Measurements from ENCODE around the gene PGM1. TPM values are rescaled to one million over a fixed set of nuclear protein-coding genes. Genes with fewer than 3 reads are reported as not detected.

PGM1 gene
- total RNA-seq, 1 experiment from 2014 or later, result 54.6 TPM

GRCh38 chr1:63705078-63705477 lies 111.9 kb downstream of the PGM1 start:
- Histone ChIP-seq H3K79me2 (ENCODE audit: insufficient read depth, low read length) (no peaks in the 10 kb centered on the region), H2AFZ (ENCODE audit: low read depth, low read length, poor library complexity, severe bottlenecking) (no peak overlapping the region), H3K9me3 (ENCODE audit: control insufficient read depth in 1 of 2, insufficient read depth in 1 of 2, low read depth in 1 of 2, low read length in 2 of 2) (no peaks in the 10 kb centered on the region), H3K36me3 (ENCODE audit: control insufficient read depth in 1 of 2, insufficient read depth in 2 of 2, low read length in 2 of 2) (no peaks in the 10 kb centered on the region), H3K9me2 (ENCODE audit: insufficient read depth) (no peaks in the 10 kb centered on the region), H3K4me1 (ENCODE audit: control insufficient read depth in 1 of 2, insufficient read depth in 2 of 2, low read length in 2 of 2) (peaks cover 0 to 6% of the 10 kb centered on the region in 2 experiments; a peak in 1 of 4 replicates), H4K20me1 (ENCODE audit: insufficient read depth) (no peaks in the 10 kb centered on the region), H3K27me3 (ENCODE audit: insufficient read depth, low read length) (peaks cover 6% of the 10 kb centered on the region; the same call in 1 of the 2 replicates), H3K4me3 (replicated peaks in 1 of 2; ENCODE audit: low read depth in 1 of 2, low read length in 2 of 2) (no peak overlapping the region), H3K27ac (ENCODE audit: low read depth, low read length) (no peak overlapping the region), H3K4me2 (ENCODE audit: low read length) (no peak overlapping the region), H3K9ac (ENCODE audit: low read length) (no peak overlapping the region)
- ATAC-seq, result no peak
- CTCF ChIA-PET, result no interaction called here
- RAD21 ChIA-PET (ENCODE audit: low non-redundant PET in 1 of 2, low total read pairs in 2 of 2, uncharacterized antibody in 2 of 2, unreplicated experiment in 2 of 2), result no interaction called here
- BruUV-seq (replicated peaks), result no TSS peak
- TF ChIP-seq POLR2AphosphoS5 (IDR thresholded peaks at IDR 0.05; ENCODE audit: low read depth, low read length), result no peak
- no peak for TF ChIP-seq ZNF274 (IDR thresholded peaks at IDR 0.05; ENCODE audit: low read depth, low read length)
- no peak for TF ChIP-seq ATF3 (IDR thresholded peaks at IDR 0.05)
- TF ChIP-seq SIN3A (IDR thresholded peaks at IDR 0.05; ENCODE audit: low read depth), result no peak
- TF ChIP-seq CBX3 (IDR thresholded peaks at IDR 0.05; ENCODE audit: low read depth), result no peak
- TF ChIP-seq FOSL1 (IDR thresholded peaks at IDR 0.05; ENCODE audit: low read depth), result no peak
- TF ChIP-seq CEBPB (IDR thresholded peaks at IDR 0.05; ENCODE audit: low read depth), result no peak
- TF ChIP-seq, protein P1, sequence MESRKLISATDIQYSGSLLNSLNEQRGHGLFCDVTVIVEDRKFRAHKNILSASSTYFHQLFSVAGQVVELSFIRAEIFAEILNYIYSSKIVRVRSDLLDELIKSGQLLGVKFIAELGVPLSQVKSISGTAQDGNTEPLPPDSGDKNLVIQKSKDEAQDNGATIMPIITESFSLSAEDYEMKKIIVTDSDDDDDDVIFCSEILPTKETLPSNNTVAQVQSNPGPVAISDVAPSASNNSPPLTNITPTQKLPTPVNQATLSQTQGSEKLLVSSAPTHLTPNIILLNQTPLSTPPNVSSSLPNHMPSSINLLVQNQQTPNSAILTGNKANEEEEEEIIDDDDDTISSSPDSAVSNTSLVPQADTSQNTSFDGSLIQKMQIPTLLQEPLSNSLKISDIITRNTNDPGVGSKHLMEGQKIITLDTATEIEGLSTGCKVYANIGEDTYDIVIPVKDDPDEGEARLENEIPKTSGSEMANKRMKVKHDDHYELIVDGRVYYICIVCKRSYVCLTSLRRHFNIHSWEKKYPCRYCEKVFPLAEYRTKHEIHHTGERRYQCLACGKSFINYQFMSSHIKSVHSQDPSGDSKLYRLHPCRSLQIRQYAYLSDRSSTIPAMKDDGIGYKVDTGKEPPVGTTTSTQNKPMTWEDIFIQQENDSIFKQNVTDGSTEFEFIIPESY (IDR thresholded peaks at IDR 0.05; ENCODE audit: extremely low read depth, insufficient replicate concordance, low read length), result no peak
- no peak for TF ChIP-seq RAD21 (IDR thresholded peaks at IDR 0.05; ENCODE audit: low read depth)
- TF ChIP-seq JUND (IDR thresholded peaks at IDR 0.05), result no peak
- no peak for TF ChIP-seq TCF7L2 (IDR thresholded peaks at IDR 0.05; ENCODE audit: borderline replicate concordance, extremely low read depth, insufficient read depth, insufficient read length)
- no peak for TF ChIP-seq EGR1 (IDR thresholded peaks at IDR 0.05; ENCODE audit: low read depth)
- no peak for TF ChIP-seq YY1 (IDR thresholded peaks at IDR 0.05; ENCODE audit: extremely low read depth, insufficient replicate concordance, low read depth, low read length)
- TF ChIP-seq SP1 (IDR thresholded peaks at IDR 0.05; ENCODE audit: low read depth), result no peak
- intact Hi-C loops (cut with micrococcal nuclease), result no loop called here
- DNase-seq (ENCODE audit: low read depth, low spot score), result no peak
- POLR2A ChIA-PET, result no interaction called here

All from HCT116 (cell line).